ENCODE data around the gene SYCP2L.
"Not testable (repeated sequence)": the region's sequence is repeated elsewhere in the genome, so short reads cannot be mapped to it uniquely, and the experiment has no call there.

GRCh38 chr6:10863031-10863430 lies 23.8 kb upstream of the SYCP2L start:
- not testable (repeated sequence) for TF ChIP-seq POLR2A, CTCF (IDR thresholded peaks at IDR 0.05)

Measured in testis (tissue), 2 donors.